SU-DHL-6 (cell line): ENCODE results near the gene LHX1.

Experiments used
- H2AFZ ChIP-seq: fragments of 200-600 bp; sonication (generic); 2 replicates; pipeline ENCODE4 v1.6.1; 2014; ENCODE audit warnings: low read depth, mild to moderate bottlenecking, moderate library complexity, mixed read lengths, antibody characterized with exemption, low read length; ENCODE audit not compliant: severe bottlenecking
- H3F3A ChIP-seq: fragments of 200-600 bp; shearing (Covaris generic); 2 replicates; pipeline ENCODE4 v1.6.0; 2016; ENCODE audit warnings: antibody characterized with exemption, mild to moderate bottlenecking; ENCODE audit not compliant: insufficient read depth
- H3K27ac ChIP-seq: fragments of 200-600 bp; sonication (generic); 2 replicates; pipeline ENCODE4 v1.5.1; 2016; ENCODE audit warnings: low read depth, mild to moderate bottlenecking, low read length, moderate library complexity, mixed read lengths
- H3K27me3 ChIP-seq: fragments of 200-600 bp; sonication (generic), shearing (Covaris generic); 2 replicates; pipeline ENCODE4 v1.6.0; 2014; ENCODE audit warnings: mild to moderate bottlenecking, low read length
- H3K36me3 ChIP-seq: fragments of 200-600 bp; sonication (generic); 2 replicates; pipeline ENCODE4 v1.6.1; 2014; ENCODE audit warnings: mild to moderate bottlenecking, low read length, mixed read lengths
- H3K4me2 ChIP-seq: fragments of 300-600, 200-600 bp; shearing (Covaris generic), sonication (generic); 2 replicates; pipeline ENCODE4 v1.6.0; 2014; ENCODE audit warnings: low read length, low read depth, mild to moderate bottlenecking; ENCODE audit not compliant: poor library complexity, severe bottlenecking
- H3K4me3 ChIP-seq: fragments of 200-600 bp; sonication (generic); 2 replicates; pipeline ENCODE4 v1.5.1; 2014; ENCODE audit warnings: antibody characterized with exemption, low read length, mild to moderate bottlenecking, mixed read lengths; ENCODE audit not compliant: insufficient read depth, poor library complexity, severe bottlenecking
- H3K79me2 ChIP-seq: fragments of 200-600 bp; sonication (generic); 2 replicates; pipeline ENCODE4 v1.6.1; 2014; ENCODE audit warnings: mild to moderate bottlenecking, low read length, moderate library complexity; ENCODE audit not compliant: insufficient read depth
- H3K9ac ChIP-seq: fragments of 200-600 bp; sonication (generic); 2 replicates; pipeline ENCODE4 v1.7.0; 2014; ENCODE audit warnings: mild to moderate bottlenecking, low read length
- H3K9me2 ChIP-seq: fragments of 200-600 bp; sonication (generic); replicated peaks from 2 replicates; pipeline ENCODE4 v1.6.1; 2014; ENCODE audit warnings: low read length; ENCODE audit not compliant: insufficient read depth
- H3K9me3 ChIP-seq: fragments of 200-600 bp; sonication (generic); 2 replicates; pipeline ENCODE4 v1.6.1; 2014; ENCODE audit warnings: low read length, mixed read lengths; ENCODE audit not compliant: insufficient read depth
- H4K20me1 ChIP-seq: fragments of 200-600 bp; sonication (generic); 2 replicates; pipeline ENCODE4 v1.6.1; 2014; ENCODE audit warnings: low read depth, mild to moderate bottlenecking, antibody characterized with exemption, low read length, moderate library complexity, mixed read lengths
- CTCF ChIP-seq: fragments of 200-600 bp; sonication (generic); IDR thresholded peaks from one replicate; pipeline ENCODE4 v1.5.1; 2017; ENCODE audit warnings: antibody characterized with exemption, mild to moderate bottlenecking, low read length, moderate library complexity; ENCODE audit not compliant: insufficient read depth, poor library complexity, severe bottlenecking
- EZH2phosphoT487 ChIP-seq: fragments of 200-600 bp; sonication (generic), shearing (Covaris generic); conservative IDR thresholded peaks from 2 replicates; pipeline ENCODE4 v1.6.1; 2018; ENCODE audit warnings: mild to moderate bottlenecking, antibody characterized with exemption, low read length, moderate library complexity, mixed read lengths

The LHX1 gene

GRCh38 chr17:36931096-36931696, 6.1 kb upstream of the LHX1 start:
- Histone ChIP-seq H3K36me3 (no peaks in the 10 kb centered on the region), H3K27me3 (no peaks in the 10 kb centered on the region), H3K79me2 (no peaks in the 10 kb centered on the region), H3K27ac (no peak overlapping the region), H3F3A (no peaks in the 10 kb centered on the region), H4K20me1 (no peaks in the 10 kb centered on the region), H3K9ac (no peak overlapping the region), H3K9me3 (no peaks in the 10 kb centered on the region), H3K4me2 (no peak overlapping the region), H2AFZ (no peak overlapping the region), H3K9me2 (no peaks in the 10 kb centered on the region), H3K4me3 (no peak overlapping the region)
- TF ChIP-seq CTCF (no peak), EZH2phosphoT487 (no peak)

- no peaks in the 10 kb centered on the region for H3K79me2 ChIP-seq
- no peak overlapping the region for H3K27ac ChIP-seq
- H3K27me3 ChIP-seq, result no peaks in the 10 kb centered on the region
- H3K9ac ChIP-seq, result no peak overlapping the region
- H3K36me3 ChIP-seq, result no peaks in the 10 kb centered on the region
- no peak overlapping the region for H3K4me3 ChIP-seq
- no peak overlapping the region for H2AFZ ChIP-seq
- no peaks in the 10 kb centered on the region for H3K9me2 ChIP-seq
- H3F3A ChIP-seq, result no peaks in the 10 kb centered on the region
- H4K20me1 ChIP-seq, result no peaks in the 10 kb centered on the region
- no peaks in the 10 kb centered on the region for H3K9me3 ChIP-seq
- TF ChIP-seq EZH2phosphoT487 (no peak), CTCF (no peak)
- H3K4me2 ChIP-seq, result no peak overlapping the region
These were observed 5.4 kb upstream of the LHX1 start for GRCh38 chr17:36931697-36932382.

GRCh38 chr17:36932383-36932693, 4.9 kb upstream of the LHX1 start:
- Histone ChIP-seq H3K4me3 (no peak overlapping the region), H3K36me3 (no peaks in the 10 kb centered on the region), H3K27ac (no peak overlapping the region), H3K79me2 (no peaks in the 10 kb centered on the region), H4K20me1 (no peaks in the 10 kb centered on the region), H3F3A (no peaks in the 10 kb centered on the region), H3K9me2 (no peaks in the 10 kb centered on the region), H3K9me3 (no peaks in the 10 kb centered on the region), H3K9ac (no peak overlapping the region), H3K27me3 (no peaks in the 10 kb centered on the region), H3K4me2 (no peak overlapping the region), H2AFZ (no peak overlapping the region)
- TF ChIP-seq CTCF, result no peak
- no peak for TF ChIP-seq EZH2phosphoT487
